LNCaP clone FGC (cell line): Measurements from ENCODE around the gene BLCAP.

ENCODE experiments used
- DNase-seq: peaks from one replicate; pipeline ENCODE4 v3.0.0-alpha.2; 2011; ENCODE audit warnings: low read depth
- H3K4me3 ChIP-seq: 2 replicates; pipeline ENCODE4 v1.5.1; 2011; ENCODE audit warnings: mild to moderate bottlenecking, low read depth, low read length, control low read depth
- CTCF ChIP-seq: IDR thresholded peaks from 2 replicates; pipeline ENCODE4 v1.5.1; 2012; ENCODE audit warnings: mild to moderate bottlenecking; ENCODE audit not compliant: control insufficient read depth, insufficient read depth; ENCODE audit errors: extremely low read depth

BLCAP gene

DNA sequence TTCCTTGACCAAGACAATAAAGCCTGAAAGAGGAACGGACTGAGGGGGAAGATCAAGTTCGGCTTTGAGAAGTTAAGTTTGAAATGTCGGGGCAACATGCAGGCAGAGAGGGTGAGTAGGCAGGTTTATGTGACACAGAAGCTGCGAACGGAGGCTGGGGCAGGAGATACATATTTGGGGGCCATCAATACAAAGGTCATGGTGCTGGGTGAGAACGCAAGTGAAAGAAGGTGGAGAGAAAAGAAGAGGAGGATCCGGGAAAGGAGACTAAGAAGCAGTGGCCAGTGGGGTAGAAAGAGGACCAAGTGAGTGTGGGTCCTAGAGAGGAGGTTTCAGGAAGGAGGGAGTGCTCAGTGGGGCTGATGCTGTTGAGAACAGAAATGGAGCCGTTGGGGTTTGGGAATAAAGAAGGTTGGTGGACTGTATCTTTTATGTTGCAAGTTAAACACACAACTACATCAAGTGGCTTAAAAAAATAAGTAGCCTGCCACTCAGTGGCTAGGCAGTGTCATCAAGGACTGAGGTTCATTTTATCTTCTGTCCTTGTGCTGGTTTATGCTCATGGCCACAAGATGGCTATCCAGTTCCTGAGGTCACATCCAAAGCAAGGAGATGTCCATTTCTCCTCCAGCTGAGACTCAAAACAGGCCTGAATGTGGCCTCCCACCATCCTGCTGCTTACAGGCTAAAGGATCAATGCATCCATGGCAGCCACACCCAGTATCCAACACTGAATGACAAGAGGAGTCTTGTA lies 1.7 kb upstream of the BLCAP start:
- no peak for DNase-seq
- no peak overlapping the region for H3K4me3 ChIP-seq
- no peak for TF ChIP-seq CTCF

GRCh38 chr20:37528446-37529213 lies 954 bp upstream of the BLCAP start:
- no peak for TF ChIP-seq CTCF
- no peak for DNase-seq
- H3K4me3 ChIP-seq = peak overlapping the region; percentile 69

GRCh38 chr20:37526839-37527637 lies 638 bp downstream of the BLCAP start:
- H3K4me3 ChIP-seq = peak overlapping the region; percentile 69
- no peak for DNase-seq
- no peak for TF ChIP-seq CTCF

DNA sequence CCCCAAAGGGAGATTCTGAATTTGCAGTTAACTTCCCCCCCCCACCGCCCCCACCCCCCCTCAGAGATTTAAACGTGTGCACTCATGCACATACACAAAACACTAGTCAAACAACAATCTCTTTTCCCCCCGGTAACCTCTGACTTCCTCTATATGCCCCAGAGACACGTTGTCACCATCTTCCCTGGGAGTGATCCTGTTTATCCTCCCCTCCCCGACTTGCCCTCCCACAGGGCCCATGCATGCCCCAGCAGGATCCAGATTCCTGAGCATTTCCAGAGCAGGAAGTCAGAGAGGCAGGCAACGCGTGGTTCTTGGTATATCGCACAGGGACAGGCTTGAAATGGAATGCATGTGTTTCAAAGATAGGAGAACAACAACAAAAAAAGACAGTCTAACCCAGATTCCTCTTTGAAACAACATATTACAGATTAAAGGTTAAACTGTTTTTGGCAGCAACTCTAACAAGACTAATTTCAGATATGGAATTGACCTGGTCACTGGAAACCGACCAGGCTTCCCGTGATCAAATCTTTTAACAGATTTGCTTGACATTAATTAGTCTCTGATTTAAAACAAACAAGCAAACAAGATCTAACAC lies 1.3 kb downstream of the BLCAP start:
- peak overlapping the region; percentile 69 for H3K4me3 ChIP-seq
- TF ChIP-seq CTCF = no peak
- DNase-seq = no peak

- TF ChIP-seq CTCF = no peak
- DNase-seq = no peak
- H3K4me3 ChIP-seq = peak overlapping the region; percentile 69
Observed at GRCh38 chr20:37525810-37526209, 1.9 kb downstream of the BLCAP start.

GRCh38 chr20:37524859-37525708 lies 2.6 kb downstream of the BLCAP start:
- no peak for DNase-seq
- no peak for TF ChIP-seq CTCF
- no peak overlapping the region for H3K4me3 ChIP-seq
